ENCODE results near the gene REG3A. TPM values are rescaled to one million over a fixed set of nuclear protein-coding genes. Genes with fewer than 3 reads are reported as not detected.

The REG3A gene
- total and polyA plus RNA-seq, 2 of the 13 experiments (the other 11 are each of a cell fraction or from before 2014, with no cell fraction given), result 0.13 TPM; not detected in 1

DNA sequence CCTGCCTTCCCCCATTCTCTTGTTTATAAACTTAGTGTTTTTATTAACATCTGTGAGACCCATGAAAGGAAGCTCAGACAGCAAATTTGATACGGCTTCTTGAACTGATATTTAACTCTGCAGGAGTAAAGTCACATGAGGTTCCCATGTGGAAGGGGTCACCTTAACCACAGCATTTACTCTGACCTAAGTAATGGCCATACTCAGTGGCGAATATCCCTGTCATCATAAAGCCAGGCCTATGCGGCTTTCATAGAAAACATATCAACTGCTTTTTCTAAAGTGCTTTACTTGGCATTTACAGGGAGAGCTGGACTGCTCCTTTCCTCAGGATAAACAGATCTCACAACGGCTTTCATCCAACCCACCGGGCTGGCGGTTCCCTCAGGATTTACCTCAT, 30.3 kb downstream of the REG3A start:
- no TSS peak for BruUV-seq (replicated peaks)
- no peak for FAIRE-seq
- intact Hi-C loops (cut with micrococcal nuclease; ENCODE audit: unreplicated experiment), result no loop called here

GRCh38 chr2:79128406-79128805, 31.1 kb downstream of the REG3A start:
- POLR2A ChIA-PET, result no interaction called here
- Histone ChIP-seq H3K9me3 (ENCODE audit: low read length) (no peaks in the 10 kb centered on the region), H2AFZ (ENCODE audit: low read length) (no peak overlapping the region), H3K9ac (ENCODE audit: insufficient read depth, low read depth, low read length) (no peak overlapping the region), H3K36me3 (replicated peaks in 1 of 2; ENCODE audit: control insufficient read depth in 1 of 2, insufficient read depth in 2 of 2, low read length in 2 of 2) (no peaks in the 10 kb centered on the region), H3K4me1 (ENCODE audit: insufficient read depth, low read length) (no peaks in the 10 kb centered on the region), H3K4me2 (ENCODE audit: low read depth, low read length) (no peak overlapping the region), H3K79me2 (ENCODE audit: insufficient read depth, low read length) (no peaks in the 10 kb centered on the region), H3K4me3 (replicated peaks in 1 of 3; ENCODE audit: insufficient read depth in 1 of 3, low read depth in 2 of 3, low read length in 3 of 3) (no peak overlapping the region), H3K27me3 (ENCODE audit: control insufficient read depth in 1 of 2, insufficient read depth in 2 of 2, low read length in 2 of 2) (no peaks in the 10 kb centered on the region), H4K20me1 (ENCODE audit: insufficient read depth, low read length) (no peaks in the 10 kb centered on the region), H3K27ac (ENCODE audit: extremely low read length, insufficient read depth, low read length) (no peak overlapping the region)
- FAIRE-seq, result no peak
- in situ Hi-C loops (cut with HindIII; ENCODE audit: extremely low pct_ligation_motif_present, low pct_unique_long_range_greater_than_20kb), result no loop called here
- intact Hi-C loops (cut with micrococcal nuclease; ENCODE audit: unreplicated experiment), result no loop called here
- CTCF ChIA-PET (ENCODE audit: low intra/inter-chr PET ratio, low total read pairs), result no interaction called here
- ATAC-seq, result no peak
- 40% methylated on average over 3 of the region's 3 CpGs for WGBS (ENCODE audit: low lambda C conversion rate)
- no peak for DNase-seq (ENCODE audit: low spot score)
- no TSS peak for BruUV-seq (replicated peaks)
- TF ChIP-seq, protein P1, sequence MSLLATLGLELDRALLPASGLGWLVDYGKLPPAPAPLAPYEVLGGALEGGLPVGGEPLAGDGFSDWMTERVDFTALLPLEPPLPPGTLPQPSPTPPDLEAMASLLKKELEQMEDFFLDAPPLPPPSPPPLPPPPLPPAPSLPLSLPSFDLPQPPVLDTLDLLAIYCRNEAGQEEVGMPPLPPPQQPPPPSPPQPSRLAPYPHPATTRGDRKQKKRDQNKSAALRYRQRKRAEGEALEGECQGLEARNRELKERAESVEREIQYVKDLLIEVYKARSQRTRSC (CRISPR knock-in tag; IDR thresholded peaks at IDR 0.05; ENCODE audit: low read depth), result no peak
- TF ChIP-seq DNMT1 (CRISPR knock-in tag; IDR thresholded peaks at IDR 0.05), result no peak
- no peak for TF ChIP-seq ZBTB26 (CRISPR knock-in tag; IDR thresholded peaks at IDR 0.05; ENCODE audit: borderline replicate concordance)
- no peak for TF ChIP-seq HMGXB3 (CRISPR knock-in tag; IDR thresholded peaks at IDR 0.05; ENCODE audit: borderline replicate concordance)

More for the DNA sequence above, 30.3 kb downstream of the REG3A start:
- Histone ChIP-seq H3K27me3 (ENCODE audit: control insufficient read depth in 1 of 2, insufficient read depth in 2 of 2, low read length in 2 of 2) (no peaks in the 10 kb centered on the region), H4K20me1 (ENCODE audit: insufficient read depth, low read length) (no peaks in the 10 kb centered on the region), H3K27ac (ENCODE audit: extremely low read length, insufficient read depth, low read length) (no peak overlapping the region), H3K79me2 (ENCODE audit: insufficient read depth, low read length) (no peaks in the 10 kb centered on the region), H3K9me3 (ENCODE audit: low read length) (no peaks in the 10 kb centered on the region), H3K9ac (ENCODE audit: insufficient read depth, low read depth, low read length) (no peak overlapping the region), H3K4me2 (ENCODE audit: low read depth, low read length) (no peak overlapping the region), H2AFZ (ENCODE audit: low read length) (no peak overlapping the region), H3K4me3 (replicated peaks in 1 of 3; ENCODE audit: insufficient read depth in 1 of 3, low read depth in 2 of 3, low read length in 3 of 3) (no peak overlapping the region), H3K4me1 (ENCODE audit: insufficient read depth, low read length) (no peaks in the 10 kb centered on the region), H3K36me3 (replicated peaks in 1 of 2; ENCODE audit: control insufficient read depth in 1 of 2, insufficient read depth in 2 of 2, low read length in 2 of 2) (no peaks in the 10 kb centered on the region)
- 8% methylated on average over 6 of the region's 6 CpGs for WGBS (ENCODE audit: low lambda C conversion rate)
- in situ Hi-C loops (cut with HindIII; ENCODE audit: extremely low pct_ligation_motif_present, low pct_unique_long_range_greater_than_20kb), result no loop called here
- no peak for ATAC-seq
- no peak for DNase-seq (ENCODE audit: low spot score)
- TF ChIP-seq ZEB1 (IDR thresholded peaks at IDR 0.05; ENCODE audit: insufficient replicate concordance, low read depth) (no peak), ZNF446 (CRISPR knock-in tag; IDR thresholded peaks at IDR 0.05) (no peak), SKIL (CRISPR knock-in tag; IDR thresholded peaks at IDR 0.05; ENCODE audit: borderline replicate concordance) (no peak), SMAD3 (CRISPR knock-in tag; IDR thresholded peaks at IDR 0.05) (no peak), ZBTB3 (CRISPR knock-in tag; IDR thresholded peaks at IDR 0.05; ENCODE audit: borderline replicate concordance, low read depth) (no peak)
- ChIA-PET CTCF (ENCODE audit: low intra/inter-chr PET ratio, low total read pairs) (no interaction called here), POLR2A (no interaction called here)

All from HepG2 (cell line).